ENCODE measurements around the gene ZNF211.

Gene ZNF211

DNA sequence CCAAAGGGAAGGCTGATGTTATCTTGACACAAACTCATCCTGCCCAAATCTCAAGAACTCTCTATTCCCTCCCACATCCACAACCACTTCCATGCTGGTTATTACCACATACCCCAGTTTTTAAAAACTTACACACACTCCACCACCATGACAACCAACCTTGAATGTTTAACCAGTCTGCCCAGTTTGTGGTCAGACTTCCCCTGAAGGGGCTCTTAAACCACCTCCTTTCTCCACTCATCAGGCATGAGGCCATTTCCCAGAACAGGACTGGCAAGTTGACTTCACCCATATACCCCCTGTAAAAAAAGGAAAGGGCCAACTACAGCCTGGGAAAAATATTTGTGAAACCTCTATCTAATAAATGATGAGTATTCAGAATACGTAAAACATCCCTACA, 23.4 kb downstream of the ZNF211 start:
- DNase-seq (ENCODE audit: low spot score), result no peak

- peak; percentile 83 for DNase-seq (ENCODE audit: low spot score)
Observed at GRCh38 chr19:57664269-57665127, 31.5 kb downstream of the ZNF211 start.

- no peak for DNase-seq (ENCODE audit: low spot score)
Observed at GRCh38 chr19:57665261-57665806, 32.4 kb downstream of the ZNF211 start.

GRCh38 chr19:57667228-57667627, 34.3 kb downstream of the ZNF211 start:
- no peak for DNase-seq (ENCODE audit: low spot score)

GRCh38 chr19:57668635-57669034, 35.7 kb downstream of the ZNF211 start, which contains the start of gene ZSCAN4:
Gene ZSCAN4 (plus strand): TSS chr19:57668935. CDS start chr19:57676146, 7,211 bp downstream.
- no peak for DNase-seq (ENCODE audit: low spot score)

- no peak for DNase-seq (ENCODE audit: low spot score)
Observed at GRCh38 chr19:57671124-57671895, 38.3 kb downstream of the ZNF211 start.

- DNase-seq (ENCODE audit: low spot score), result no peak
Observed at GRCh38 chr19:57672466-57672865, 39.5 kb downstream of the ZNF211 start.

- DNase-seq (ENCODE audit: low spot score), result no peak
Observed at GRCh38 chr19:57675881-57676280, 42.9 kb downstream of the ZNF211 start.

GRCh38 chr19:57682226-57682766, 49.3 kb downstream of the ZNF211 start:
- DNase-seq (ENCODE audit: low spot score), result no peak

- no peak for DNase-seq (ENCODE audit: low spot score)
Observed at GRCh38 chr19:57686727-57687126, 53.8 kb downstream of the ZNF211 start.

GRCh38 chr19:57687363-57688010, 54.5 kb downstream of the ZNF211 start:
- DNase-seq (ENCODE audit: low spot score), result no peak

DNA sequence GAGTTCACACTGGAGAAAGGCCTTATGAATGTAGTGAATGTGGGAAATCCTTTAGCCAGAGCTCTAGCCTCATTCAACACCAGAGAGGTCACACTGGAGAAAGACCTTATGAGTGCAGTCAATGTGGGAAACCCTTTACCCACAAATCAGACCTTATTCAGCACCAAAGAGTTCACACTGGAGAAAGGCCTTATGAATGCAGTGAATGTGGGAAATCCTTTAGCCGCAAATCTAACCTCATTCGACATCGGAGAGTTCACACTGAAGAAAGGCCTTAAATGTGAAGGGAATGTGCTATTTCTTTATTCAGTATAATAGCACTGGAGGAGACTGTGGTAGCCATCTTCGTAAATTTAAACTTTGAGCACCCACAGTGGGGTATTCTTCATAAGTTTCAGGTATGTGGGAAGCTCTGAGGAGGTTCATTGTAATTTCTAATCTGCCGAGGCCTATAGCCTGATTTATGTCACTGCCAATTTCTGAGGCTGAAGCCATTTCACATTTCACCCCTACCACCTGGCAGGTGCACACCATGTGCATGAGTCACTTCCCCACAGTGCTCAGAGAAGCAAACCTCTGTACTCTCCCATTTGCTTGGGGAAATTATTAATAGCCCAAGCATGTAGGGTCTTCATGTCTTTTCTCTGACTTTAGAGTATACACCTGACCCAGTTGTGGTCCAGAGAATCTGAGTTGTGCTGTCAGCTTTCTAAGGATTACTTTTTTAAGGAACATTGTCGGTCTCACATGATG, 55.2 kb downstream of the ZNF211 start:
- no peak for DNase-seq (ENCODE audit: low spot score)

- no peak for DNase-seq (ENCODE audit: low spot score)
Observed at GRCh38 chr19:57689750-57690149, 56.8 kb downstream of the ZNF211 start.
